HG02938 (cell line): ENCODE results near the gene TRAPPC10.

Experiments used
- ATAC-seq: cut with Tn5 transposase; IDR thresholded peaks from one replicate; pipeline ENCODE4 v1.9.1; 2021; ENCODE audit warnings: mild to moderate bottlenecking, moderate library complexity; ENCODE audit not compliant: unreplicated experiment

The TRAPPC10 gene

DNA sequence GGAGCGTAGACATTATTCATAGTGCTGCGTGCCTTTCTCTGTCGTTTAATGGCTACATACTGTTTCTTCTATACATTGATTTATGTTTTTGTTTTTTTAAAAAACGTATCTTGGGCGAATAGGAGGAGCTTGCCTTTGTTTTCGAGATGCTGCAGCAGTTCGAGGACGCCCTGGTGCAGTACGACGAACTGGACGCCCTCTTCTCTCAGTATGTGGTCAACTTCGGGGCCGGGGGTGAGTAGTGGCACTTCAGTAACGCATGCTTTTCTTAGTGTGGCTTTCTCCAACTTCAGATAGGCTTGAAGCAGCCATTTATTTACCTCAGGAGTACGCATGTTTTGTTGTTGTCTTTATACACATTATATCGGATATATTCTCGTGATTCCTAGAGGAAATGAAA, 46.9 kb downstream of the TRAPPC10 start:
- no peak for ATAC-seq

DNA sequence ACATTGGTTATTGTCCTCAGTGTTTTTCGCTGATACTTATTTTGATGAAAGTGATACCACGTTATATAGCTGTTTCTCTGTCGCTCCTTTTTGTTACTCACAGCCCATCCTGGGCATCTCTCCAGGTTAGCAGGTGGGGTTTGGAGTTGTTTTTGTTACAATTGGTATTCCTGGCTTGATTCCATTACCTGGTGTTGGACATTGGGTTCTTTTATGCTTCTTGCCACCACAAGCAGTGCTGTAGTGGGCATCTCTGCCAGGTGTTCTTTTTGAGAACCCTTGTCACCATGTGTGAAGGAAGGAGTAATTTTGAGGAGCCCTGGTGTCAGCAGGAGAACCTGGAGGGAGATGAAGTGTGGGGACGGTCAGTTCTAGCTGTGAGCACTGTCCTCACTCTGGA, 47.6 kb downstream of the TRAPPC10 start:
- ATAC-seq: no peak

DNA sequence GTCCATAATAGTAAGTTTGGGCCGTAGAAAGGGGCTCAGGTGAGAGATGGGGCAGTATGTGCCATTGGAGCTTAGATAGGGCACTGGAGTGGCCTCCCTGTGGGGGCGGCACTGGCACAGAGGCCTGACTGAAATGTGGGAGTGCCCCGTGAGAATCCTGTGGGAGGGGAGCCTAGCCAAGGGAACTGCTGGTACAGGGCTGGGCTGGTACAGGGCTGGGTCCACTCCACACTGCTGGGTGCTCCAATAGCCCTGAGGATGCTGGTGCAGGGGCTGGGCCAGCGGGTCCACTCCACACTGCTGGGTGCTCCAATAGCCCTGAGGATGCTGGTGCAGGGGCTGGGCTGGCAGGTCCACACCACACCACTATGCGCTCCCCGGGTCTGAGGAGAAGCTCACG, 50.3 kb downstream of the TRAPPC10 start:
- ATAC-seq: no peak

DNA sequence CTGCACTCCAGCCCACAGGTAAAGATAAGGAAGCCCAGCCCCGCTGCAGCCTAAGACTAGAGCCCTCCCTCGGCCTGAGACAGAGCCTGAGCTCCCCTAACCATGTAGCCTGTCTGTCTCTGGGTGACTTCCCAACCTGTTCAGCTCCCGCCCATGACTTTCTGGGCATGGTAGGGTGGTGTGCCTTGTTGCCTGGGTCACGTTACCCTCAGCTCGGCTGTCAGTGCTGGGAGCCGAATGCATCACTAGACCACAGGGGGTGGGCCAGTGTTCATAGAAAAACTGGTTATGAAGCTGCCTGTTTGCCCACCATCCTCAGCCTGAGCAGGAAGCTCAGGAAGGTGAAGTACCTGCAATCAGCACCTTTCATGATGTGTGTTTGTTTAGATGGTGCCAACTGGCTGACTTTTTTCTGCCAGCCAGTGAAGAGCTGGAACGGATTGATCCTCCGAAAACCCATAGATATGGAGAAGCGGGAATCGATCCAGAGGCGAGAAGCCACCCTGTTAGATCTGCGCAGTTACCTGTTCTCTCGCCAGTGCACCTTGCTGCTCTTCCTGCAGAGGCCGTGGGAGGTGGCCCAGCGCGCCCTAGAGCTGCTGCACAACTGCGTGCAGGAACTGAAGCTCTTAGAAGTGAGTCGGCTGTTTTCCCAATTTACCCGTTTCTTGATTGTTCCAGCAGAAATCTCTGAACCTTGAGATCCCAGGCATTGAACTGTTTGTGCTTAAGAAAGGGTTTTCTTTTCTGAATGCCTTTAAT, 51.2 kb downstream of the TRAPPC10 start:
- no peak for ATAC-seq

DNA sequence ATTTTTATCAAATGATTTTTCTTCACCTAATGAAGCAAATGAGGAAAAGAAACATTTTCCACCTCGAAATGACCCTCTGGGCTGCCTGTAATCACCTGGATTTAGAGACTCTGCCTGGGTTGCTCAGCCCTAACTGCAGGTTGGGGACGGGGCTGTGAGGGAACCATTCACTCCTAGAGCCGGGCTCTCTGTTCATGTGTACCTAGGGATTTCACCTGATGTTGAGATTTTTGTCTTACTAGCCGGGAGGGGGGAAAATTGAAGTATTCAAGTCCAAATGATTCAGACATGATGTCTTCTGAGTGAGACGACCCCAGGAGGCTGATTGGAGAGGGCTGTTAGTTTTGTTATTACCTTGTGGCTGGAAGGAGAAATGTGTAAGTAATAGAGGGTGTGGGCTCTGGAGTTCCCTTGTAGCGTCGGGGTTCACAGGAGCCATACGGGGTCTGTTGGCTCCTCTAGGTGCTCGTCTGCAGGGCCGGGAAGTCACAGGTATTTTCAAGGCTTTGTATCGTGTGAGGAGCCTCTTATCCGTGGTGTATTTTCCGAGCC, 52.8 kb downstream of the TRAPPC10 start:
- ATAC-seq: no peak

DNA sequence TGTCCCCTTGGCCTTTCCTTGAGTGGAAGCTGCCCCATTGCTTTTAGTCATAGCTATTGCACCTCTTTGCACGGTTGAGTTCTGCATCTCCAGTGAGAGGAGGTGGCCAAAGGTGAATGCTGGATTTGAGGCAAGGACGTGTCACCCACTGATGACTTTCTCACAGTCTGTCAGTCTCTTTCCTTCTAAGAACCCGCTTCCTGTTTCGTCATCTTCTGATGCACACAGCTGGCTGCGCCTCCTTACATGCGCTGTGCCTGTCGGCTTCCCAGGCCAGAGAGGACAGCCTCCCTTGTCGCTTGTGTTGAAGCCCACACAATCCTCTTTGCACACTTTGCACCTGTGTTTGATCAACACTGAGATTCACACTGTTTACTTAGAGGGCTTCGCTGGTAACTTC, 53.3 kb downstream of the TRAPPC10 start:
- no peak for ATAC-seq

DNA sequence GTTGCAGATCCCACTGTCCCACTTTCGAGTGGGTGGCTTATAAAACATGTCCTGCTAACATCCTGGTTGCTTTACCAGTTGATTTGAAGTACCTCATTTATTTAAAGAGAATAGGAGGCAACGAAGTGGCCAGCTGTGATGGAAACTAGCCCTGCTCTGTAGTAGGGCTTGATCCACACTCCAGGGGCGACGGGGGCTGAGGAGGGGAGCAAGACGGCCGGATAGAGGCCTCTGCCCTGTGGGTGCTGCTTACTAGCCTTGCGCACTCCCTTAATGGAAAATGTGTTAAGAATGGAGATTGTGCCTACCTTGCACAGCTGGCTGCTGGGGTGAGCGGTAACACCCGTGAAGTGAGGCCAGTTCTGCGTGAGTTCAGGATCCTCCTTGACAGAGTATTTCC, 54.0 kb downstream of the TRAPPC10 start:
- no peak for ATAC-seq

DNA sequence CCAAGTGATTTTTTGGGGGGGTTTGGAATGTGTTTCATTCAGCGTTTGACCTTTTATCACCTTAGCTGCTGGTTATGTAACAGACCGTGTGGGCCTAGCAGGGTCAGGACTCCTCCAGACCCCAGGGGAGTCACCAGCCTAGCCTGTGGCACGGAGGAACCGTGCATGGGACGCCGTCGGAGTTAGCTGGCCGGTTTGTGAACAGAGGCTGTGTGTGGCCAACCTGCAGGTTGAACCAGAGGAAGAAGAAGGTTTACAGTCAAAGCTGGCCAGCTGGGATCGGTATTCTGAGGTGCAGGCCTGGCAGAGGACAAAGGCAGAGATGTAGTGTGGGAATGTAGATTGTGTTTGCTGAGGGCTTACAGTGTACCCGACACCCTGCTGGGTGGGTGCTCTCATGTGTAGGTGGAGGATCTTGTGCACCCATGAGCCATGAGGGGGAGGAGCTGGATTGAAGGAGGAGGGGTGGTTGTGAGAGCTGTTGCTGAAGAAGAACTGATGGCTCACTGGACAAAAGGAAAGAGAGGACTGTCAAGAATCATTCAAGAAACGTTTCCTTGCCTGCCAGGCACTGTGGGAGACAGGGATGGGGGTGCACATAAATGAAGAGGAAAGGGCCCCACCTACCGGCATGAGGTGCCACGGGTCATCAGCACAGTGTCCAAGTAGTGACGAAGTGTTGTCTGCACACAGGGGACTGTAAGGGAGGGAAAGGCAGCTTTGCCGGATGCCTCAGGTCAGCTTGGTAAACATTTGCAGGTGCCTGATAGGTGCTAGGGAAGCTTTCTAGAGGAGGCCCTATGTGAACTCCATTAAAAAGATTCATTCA, 55.1 kb downstream of the TRAPPC10 start:
- no peak for ATAC-seq

DNA sequence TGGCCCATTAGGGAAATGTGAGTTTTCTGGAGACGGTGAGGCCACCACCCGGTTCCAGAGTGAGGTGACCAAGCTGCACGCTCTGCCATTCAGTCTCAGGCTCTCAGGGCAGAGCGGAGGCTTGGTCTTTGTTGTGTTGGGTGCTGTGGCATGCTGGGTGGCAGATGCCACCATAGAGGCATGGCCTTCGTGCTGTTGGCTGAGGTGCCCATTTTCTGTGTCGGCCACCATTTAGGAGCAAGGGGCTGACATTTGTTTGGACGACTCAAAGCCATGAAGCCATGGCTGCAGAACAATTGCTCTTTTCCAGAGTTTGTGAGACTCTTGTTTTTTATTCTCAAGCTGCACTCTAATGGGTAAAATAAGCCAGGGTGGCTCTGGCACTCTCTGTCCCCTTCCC, 58.3 kb downstream of the TRAPPC10 start:
- no peak for ATAC-seq

DNA sequence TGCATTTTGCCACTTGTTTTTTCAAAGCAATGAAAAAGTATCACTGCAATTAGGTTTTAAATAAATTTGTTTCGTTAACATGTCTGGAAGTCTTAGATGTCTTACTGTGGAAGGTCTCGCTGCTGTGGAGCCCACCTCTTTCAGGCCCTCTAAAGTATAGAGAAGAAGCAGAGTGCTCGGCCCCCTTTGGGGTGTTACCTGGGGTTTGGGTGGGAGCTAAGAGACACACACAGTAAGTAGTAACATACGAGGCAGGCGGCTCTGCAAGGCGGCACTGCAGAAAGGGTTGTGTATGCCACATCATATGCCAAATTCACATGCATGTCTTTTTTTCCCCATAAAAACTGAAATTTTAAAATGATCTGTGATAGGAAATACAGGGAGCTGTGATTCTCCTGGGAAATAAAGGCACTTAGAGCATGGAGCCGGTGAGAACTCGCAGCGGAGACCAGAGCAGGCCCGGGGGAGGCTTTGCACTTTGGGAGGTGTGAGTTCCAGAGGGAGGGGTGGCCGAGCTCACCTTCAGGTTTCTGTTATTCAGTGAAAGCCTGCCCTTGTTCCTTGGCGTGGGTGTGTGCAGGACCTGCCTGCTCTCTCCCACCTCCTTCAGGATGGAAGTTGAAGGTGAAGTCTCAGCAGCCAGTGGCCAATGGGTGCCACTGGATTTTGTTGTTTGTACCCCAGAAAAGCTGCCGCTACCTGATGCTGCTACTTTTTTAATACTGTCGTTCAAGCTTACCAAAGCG, 59.4 kb downstream of the TRAPPC10 start:
- no peak for ATAC-seq

DNA sequence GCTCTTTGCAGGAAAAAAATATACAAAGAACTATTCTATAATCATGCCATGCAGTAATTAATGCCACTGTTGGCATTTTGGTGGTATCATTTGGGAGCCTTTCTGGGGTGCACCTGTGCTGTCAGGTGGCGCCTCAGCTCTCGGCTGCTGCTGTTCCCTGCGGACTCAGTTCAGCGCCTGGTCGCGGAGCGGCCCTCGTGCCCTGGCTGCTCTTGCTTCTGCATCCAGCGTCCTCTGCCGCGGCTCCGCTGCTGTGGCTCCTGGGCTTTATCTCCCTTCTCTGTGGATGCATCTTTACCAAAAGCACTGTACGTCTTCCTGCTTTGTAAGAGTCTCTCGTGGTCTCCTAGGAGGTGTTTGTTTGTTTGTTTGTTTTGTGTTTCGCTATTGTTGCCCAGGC, 60.0 kb downstream of the TRAPPC10 start:
- no peak for ATAC-seq

DNA sequence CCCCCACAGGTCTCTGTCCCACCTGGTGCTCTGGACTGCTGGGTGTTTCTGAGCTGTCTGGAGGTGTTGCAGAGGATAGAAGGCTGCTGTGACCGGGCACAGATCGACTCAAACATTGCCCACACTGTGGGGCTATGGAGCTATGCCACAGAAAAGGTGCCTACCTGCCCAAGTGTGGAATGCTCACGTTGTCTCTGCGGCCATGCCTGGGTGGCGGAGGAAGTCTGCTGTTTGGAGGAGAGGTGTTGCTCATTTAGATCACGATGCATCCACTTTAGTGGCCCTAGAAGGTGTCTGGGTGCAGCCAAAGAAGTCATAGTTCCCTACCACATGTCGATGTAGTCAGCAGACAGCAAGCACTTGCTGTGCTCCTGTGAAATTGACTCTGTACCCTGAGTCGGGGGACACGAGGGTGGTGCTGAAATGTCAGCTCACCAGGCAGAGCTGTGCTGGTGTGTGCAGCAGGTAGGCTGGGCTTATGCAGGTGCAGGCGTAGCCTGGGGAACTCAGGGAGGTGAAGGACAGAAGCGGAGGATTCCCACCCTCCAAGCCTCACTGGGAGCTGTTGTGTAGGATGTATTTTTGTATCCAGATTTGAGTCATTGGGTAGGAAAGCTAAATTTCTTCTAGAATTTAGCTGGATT, 62.3 kb downstream of the TRAPPC10 start:
- ATAC-seq: no peak

DNA sequence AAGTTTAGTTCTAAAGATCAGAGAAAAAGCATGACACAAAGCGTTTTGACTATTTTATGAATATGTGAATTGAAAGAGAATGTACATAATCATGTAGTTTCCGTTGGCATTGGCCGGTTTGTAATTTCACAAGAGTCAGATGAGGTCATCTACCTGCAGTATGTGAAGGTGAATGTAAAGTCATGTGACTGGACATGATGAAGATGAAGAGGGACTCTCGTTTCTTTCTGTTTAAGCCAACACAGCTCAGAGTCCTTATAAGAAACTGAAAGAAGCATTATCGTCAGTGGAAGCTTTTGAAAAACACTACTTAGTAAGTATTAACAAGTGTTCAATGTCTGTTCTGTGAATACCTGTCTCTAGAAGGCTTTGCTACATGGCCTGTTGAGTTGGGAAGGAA, 64.2 kb downstream of the TRAPPC10 start:
- no peak for ATAC-seq

DNA sequence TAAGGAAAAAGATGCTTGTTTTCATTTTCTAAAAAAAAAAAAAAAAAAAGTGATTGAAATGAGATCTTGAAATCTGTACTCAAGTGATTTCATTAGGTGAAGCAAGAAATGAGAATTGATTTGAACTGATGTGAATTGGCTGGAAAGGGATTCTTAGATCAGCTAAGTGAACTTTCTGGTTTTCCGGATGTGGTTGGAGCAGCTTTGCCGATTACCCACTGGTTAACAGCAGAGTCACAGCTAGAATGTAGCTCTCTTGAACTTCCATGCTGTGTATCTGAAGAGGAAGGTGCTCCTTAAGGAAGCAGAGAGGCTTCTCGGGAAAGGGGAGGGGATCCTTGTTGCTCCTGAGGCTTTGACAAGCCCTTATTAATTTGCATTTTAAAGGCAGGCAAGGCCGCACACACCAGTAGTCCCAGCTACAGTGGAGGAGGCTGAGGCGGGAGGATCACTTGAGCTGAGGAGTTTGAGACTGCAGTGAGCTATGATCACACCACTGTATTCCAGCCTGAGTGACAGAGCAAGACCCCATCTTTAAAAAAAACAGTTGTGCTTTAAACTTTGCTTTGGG, 66.4 kb downstream of the TRAPPC10 start:
- ATAC-seq: no peak

DNA sequence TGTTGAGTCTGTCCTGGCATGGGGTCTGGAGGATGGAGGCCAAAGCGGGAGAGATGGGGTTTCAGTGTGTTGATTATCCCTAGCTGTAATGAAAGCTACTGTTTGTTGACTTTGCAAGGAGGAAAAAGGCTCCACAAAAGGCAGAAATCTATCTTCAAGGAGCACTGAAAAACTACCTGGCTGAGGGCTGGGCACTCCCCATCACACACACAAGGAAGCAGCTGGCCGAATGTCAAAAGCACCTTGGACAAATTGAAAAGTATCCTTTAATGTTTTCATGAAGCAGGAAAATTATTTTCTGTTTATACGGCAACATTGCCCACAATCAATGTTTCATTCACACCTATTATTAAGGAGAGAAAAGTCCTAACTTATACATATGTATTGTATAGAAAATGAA, 67.3 kb downstream of the TRAPPC10 start:
- ATAC-seq: no peak

DNA sequence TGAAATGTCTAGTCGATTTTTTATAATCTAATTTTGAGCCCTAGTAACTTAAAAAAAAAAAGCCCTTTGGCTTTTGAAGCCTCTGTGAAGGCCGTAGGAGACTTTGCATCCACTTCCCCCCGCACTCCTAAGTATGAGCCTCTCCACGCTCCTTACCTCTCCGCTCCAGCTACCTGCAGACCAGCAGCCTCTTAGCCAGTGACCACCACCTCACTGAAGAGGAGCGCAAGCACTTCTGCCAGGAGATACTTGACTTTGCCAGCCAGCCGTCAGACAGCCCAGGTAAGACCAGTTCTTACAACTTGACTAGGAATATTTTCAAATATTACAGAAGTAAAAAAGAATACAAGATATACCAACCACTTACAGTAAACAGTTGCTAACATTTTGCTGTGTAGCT, 67.7 kb downstream of the TRAPPC10 start:
- ATAC-seq: no peak

DNA sequence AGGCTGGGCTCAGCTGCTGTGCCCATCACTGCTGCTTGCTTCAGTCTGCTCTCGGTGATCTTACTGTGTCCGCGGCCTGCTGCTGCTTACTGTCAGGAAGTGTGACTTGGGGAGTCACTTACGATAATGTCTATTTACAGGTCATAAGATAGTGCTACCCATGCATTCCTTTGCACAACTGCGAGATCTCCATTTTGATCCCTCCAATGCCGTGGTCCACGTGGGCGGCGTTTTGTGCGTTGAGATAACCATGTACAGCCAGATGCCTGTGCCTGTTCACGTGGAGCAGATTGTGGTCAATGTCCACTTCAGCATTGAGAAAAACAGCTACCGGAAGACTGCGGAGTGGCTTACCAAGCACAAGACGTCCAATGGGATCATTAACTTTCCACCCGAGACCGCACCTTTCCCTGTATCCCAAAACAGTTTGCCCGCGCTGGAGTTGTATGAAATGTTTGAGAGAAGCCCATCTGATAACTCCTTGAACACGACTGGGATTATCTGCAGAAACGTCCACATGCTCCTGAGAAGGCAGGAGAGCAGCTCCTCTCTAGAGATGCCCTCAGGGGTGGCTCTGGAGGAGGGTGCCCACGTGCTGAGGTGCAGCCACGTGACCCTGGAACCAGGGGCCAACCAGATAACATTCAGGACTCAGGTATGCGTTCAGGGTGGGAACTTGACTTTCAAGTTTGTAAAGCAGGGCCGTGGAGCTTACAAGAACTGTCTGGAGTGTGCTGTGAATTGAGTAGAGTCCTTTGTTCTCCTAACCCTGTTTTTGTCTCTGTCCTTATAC, 70.7 kb downstream of the TRAPPC10 start:
- ATAC-seq: no peak

DNA sequence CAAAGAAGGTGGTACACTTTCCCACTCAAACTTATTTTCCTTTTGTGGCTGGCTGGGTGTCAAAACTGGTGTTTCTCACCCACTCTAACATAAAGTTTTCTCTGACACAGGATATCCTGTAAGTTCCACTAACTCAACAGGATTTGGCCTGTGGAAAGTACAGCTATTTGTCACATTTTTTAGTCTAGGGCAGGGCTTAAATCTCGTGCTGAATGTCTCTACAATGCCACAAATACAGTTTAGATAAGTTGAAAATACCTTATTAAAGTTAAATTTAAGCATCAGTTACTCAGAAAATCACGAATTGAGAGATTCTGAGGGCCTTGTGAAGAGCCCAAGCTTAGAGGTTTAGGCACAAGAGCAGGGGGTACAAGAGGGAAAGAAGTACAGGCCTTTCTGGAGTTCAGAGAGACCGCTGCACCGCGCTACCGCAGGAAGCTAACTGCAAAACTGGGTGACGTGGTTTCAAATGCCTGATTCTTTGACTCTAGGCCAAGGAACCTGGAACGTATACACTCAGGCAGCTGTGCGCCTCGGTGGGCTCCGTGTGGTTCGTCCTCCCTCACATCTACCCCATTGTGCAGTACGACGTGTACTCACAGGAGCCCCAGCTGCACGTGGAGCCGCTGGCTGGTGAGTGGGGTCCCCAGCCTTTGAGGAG, 71.7 kb downstream of the TRAPPC10 start:
- ATAC-seq: no peak
